CD8-positive, alpha-beta memory T cell (primary cell): ENCODE measurements around the gene VPS39. TPM values are rescaled to one million over a fixed set of nuclear protein-coding genes. Genes with fewer than 3 reads are reported as not detected.

Experiments used
- CTCF ChIA-PET: fragments of 350-600 bp; sonication (Branson Sonifier 250); formaldehyde crosslinking; loops from one replicate; lab custom pipeline; 2021; ENCODE audit warnings: antibody characterized with exemption; lab: Charles Lee
- POLR2A ChIA-PET: fragments of 350-600 bp; sonication (Branson Sonifier 250); formaldehyde crosslinking; loops from one replicate; lab custom pipeline; 2021; ENCODE audit warnings: antibody characterized with exemption; lab: Charles Lee
- DNase-seq, 5 donors: peaks; one replicate each; pipeline versions ENCODE4 v3.0.0 to v3.0.0-alpha.2; 2020 to 2022; ENCODE audit warnings: mixed read lengths in 1 of 5
- H3K27ac ChIP-seq: one replicate; pipeline ENCODE4 v1.7.0; 2013; ENCODE audit warnings: low read depth, mild to moderate bottlenecking, low read length, moderate library complexity
- H3K27me3 ChIP-seq: 2 replicates; pipeline ENCODE4 v1.7.0; 2013; ENCODE audit warnings: low read length, mild to moderate bottlenecking; ENCODE audit not compliant: insufficient read depth, poor library complexity, severe bottlenecking
- H3K36me3 ChIP-seq: 2 replicates; pipeline ENCODE4 v1.7.0; 2013; ENCODE audit warnings: mild to moderate bottlenecking, low read length, moderate library complexity; ENCODE audit not compliant: insufficient read depth
- H3K4me1 ChIP-seq: 2 replicates; pipeline ENCODE4 v1.7.0; 2013; ENCODE audit warnings: mild to moderate bottlenecking, low read length, moderate library complexity; ENCODE audit not compliant: insufficient read depth
- H3K4me3 ChIP-seq: 2 replicates; pipeline ENCODE4 v1.7.0; 2013; ENCODE audit warnings: mild to moderate bottlenecking, low read length
- H3K9me3 ChIP-seq: 2 replicates; pipeline ENCODE4 v1.7.0; 2013; ENCODE audit warnings: mild to moderate bottlenecking, low read length
- H3K27ac Mint-ChIP-seq, 8 donors: one replicate each; pipeline ENCODE4 v1.8.0; 2020 to 2021; ENCODE audit warnings: mixed read lengths in 8 of 8, mild to moderate bottlenecking in 6 of 8, inconsistent platforms in 3 of 8, moderate library complexity in 3 of 8
- H3K27me3 Mint-ChIP-seq, 2 donors: one replicate each; pipeline ENCODE4 v1.8.0; 2020 to 2021; ENCODE audit warnings: mixed read lengths in 2 of 2, mild to moderate bottlenecking in 1 of 2, moderate library complexity in 1 of 2
- H3K36me3 Mint-ChIP-seq, 3 donors: one replicate each; pipeline ENCODE4 v1.8.0; 2020 to 2021; ENCODE audit warnings: mixed read lengths in 3 of 3, inconsistent platforms in 1 of 3, mild to moderate bottlenecking in 1 of 3
- H3K4me1 Mint-ChIP-seq, 3 donors: one replicate each; pipeline ENCODE4 v1.8.0; 2020 to 2021; ENCODE audit warnings: mixed read lengths in 3 of 3, inconsistent platforms in 1 of 3, mild to moderate bottlenecking in 1 of 3
- H3K4me3 Mint-ChIP-seq, 7 donors: one replicate each; pipeline ENCODE4 v1.8.0; 2020 to 2021; ENCODE audit warnings: mixed read lengths in 7 of 7, mild to moderate bottlenecking in 6 of 7, moderate library complexity in 4 of 7, inconsistent platforms in 2 of 7
- H3K9me3 Mint-ChIP-seq, 5 donors: one replicate each; pipeline ENCODE4 v1.8.0; 2020 to 2022; ENCODE audit warnings: mixed read lengths in 5 of 5, mild to moderate bottlenecking in 3 of 5, moderate library complexity in 2 of 5, inconsistent platforms in 1 of 5
- polyA plus RNA-seq: library from polyadenylated mRNA; unstranded; fragments of 300-500 nt; fragmentation: Illumina TruSeq; gene quantifications from one replicate; pipeline ENCODE4 v1.2.3, GENCODE V29; 2021
- total RNA-seq, 2 experiments: library from RNA; stranded (reverse); gene quantifications; one replicate each; pipeline ENCODE4 v1.2.3, GENCODE V29; 2021

VPS39 gene
- total and polyA plus RNA-seq, 3 experiments from 2014 or later: 39.2 to 49.2 (median 45.5) TPM

DNA sequence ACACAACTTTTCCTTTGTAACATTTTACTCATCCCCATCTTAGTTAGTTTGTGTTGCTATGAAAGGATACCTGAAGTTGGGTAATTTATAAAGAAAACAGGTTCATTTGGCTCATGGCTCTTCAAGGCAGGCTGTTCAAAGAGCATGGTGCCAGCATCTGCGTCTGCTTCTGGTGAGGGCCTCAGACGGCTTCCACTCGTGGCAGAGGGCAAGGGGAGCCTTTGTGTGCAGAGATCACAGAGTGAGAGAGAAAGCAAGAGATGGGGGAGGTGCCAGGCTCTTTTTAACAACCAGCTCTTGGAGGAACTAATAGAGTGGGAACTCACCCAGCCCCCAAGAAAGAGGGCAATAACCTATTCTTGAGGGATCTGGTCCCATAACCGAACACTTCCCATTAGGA lies 74.7 kb downstream of the VPS39 start:
- no peak for DNase-seq
- ChIA-PET CTCF (no interaction called here), POLR2A (no interaction called here)
- H3K27ac ChIP-seq: no peak overlapping the region
- H3K4me3 ChIP-seq: no peak overlapping the region
- no peak overlapping the region for H3K27ac Mint-ChIP-seq
- no peaks in the 10 kb centered on the region for H3K4me1 Mint-ChIP-seq
- H3K4me3 Mint-ChIP-seq: no peak overlapping the region
- no peaks in the 10 kb centered on the region for H3K36me3 Mint-ChIP-seq
- no peaks in the 10 kb centered on the region for H3K9me3 ChIP-seq
- H3K4me1 ChIP-seq: no peaks in the 10 kb centered on the region
- H3K27me3 ChIP-seq: no peaks in the 10 kb centered on the region
- H3K27me3 Mint-ChIP-seq: peaks cover 7 to 45% of the 10 kb centered on the region in 2 donors
- H3K9me3 Mint-ChIP-seq: no peaks in the 10 kb centered on the region
- H3K36me3 ChIP-seq: no peaks in the 10 kb centered on the region

DNA sequence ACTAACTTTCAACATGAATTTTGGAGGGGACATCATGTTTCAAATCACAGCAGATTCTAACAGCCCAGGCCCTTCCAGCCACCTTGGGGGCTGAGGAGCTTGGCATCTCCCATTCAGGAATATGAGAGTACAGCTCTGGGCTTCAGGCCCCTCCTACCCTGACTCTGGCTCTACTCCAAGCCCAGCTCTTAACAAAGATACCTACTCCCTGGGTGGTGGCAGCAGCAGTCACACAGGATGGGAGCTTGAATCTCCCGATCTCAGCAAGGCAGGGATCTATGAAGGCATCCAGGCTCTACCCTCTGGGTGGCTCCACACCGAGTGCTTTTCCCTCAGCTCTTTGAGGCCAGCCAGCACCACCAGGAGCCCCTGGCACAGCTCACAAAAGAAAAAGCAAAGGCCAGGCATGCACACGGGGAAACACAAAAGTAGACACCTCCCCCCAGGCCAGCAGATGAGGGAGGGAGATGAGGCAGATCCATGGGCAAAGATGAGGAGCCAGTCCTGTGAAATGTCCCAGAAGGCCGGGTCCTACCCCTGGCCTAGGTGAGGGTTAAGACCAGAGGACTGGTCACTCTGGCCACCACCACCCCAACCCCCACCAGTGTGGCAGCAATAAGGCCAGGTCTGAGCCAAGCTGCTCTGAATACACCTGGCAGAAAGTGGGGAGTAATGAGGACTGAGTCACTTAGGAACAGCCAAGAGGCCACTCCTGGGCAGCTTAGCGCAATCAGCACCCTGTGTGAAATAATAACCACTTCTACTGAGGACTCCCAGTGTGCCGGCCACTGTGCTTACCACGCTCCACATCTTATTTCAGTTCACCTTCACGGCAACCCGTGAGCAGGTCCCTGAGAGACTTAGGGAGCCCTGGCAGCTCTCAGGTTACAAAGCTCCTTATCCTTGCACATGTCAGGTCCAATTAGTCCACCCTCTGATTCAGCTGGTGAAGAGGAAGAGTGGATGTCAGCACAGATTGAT lies 76.0 kb downstream of the VPS39 start:
- Histone ChIP-seq H3K36me3 (no peaks in the 10 kb centered on the region), H3K27me3 (no peaks in the 10 kb centered on the region), H3K4me3 (no peak overlapping the region), H3K27ac (no peak overlapping the region), H3K4me1 (no peaks in the 10 kb centered on the region), H3K9me3 (no peaks in the 10 kb centered on the region)
- Mint-ChIP-seq H3K27ac (no peak overlapping the region), H3K4me3 (no peak overlapping the region), H3K4me1 (no peaks in the 10 kb centered on the region), H3K9me3 (no peaks in the 10 kb centered on the region), H3K36me3 (no peaks in the 10 kb centered on the region), H3K27me3 (peaks cover 16 to 57% of the 10 kb centered on the region in 2 donors)
- no peak for DNase-seq
- CTCF ChIA-PET: no interaction called here
- POLR2A ChIA-PET: interaction anchor here (0.7 kb wide), 1 partner anchor 271 kb away, joined by 3 read pairs; no protein-coding TSS in a partner anchor

DNA sequence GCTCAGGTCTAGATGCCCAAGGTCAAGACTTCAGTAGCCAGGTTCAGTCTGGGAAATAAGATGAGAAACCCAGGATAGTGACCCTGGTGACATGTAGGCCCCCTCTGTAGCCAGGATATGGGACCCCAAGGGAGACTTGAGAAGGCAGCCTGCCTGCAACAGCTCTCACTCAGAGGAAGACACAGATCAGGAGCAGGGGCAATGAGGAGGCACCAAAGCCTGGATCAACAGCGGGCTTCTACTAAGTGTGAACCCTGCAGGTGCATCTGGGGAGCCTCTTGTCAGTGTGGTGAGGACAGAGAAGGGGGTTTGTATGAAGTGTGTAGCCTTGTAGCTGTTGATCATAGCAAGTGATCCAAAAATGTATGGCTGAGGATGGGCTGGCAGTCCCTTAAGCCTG lies 77.1 kb downstream of the VPS39 start:
- peaks cover 18 to 55% of the 10 kb centered on the region in 2 donors for H3K27me3 Mint-ChIP-seq
- no peaks in the 10 kb centered on the region for H3K9me3 Mint-ChIP-seq
- no peak for DNase-seq
- H3K36me3 Mint-ChIP-seq: no peaks in the 10 kb centered on the region
- Histone ChIP-seq H3K9me3 (no peaks in the 10 kb centered on the region), H3K27me3 (no peaks in the 10 kb centered on the region), H3K36me3 (no peaks in the 10 kb centered on the region), H3K4me1 (no peaks in the 10 kb centered on the region), H3K27ac (no peak overlapping the region), H3K4me3 (no peak overlapping the region)
- H3K4me3 Mint-ChIP-seq: no peak overlapping the region
- H3K27ac Mint-ChIP-seq: no peak overlapping the region
- ChIA-PET POLR2A (no interaction called here), CTCF (no interaction called here)
- no peaks in the 10 kb centered on the region for H3K4me1 Mint-ChIP-seq

DNA sequence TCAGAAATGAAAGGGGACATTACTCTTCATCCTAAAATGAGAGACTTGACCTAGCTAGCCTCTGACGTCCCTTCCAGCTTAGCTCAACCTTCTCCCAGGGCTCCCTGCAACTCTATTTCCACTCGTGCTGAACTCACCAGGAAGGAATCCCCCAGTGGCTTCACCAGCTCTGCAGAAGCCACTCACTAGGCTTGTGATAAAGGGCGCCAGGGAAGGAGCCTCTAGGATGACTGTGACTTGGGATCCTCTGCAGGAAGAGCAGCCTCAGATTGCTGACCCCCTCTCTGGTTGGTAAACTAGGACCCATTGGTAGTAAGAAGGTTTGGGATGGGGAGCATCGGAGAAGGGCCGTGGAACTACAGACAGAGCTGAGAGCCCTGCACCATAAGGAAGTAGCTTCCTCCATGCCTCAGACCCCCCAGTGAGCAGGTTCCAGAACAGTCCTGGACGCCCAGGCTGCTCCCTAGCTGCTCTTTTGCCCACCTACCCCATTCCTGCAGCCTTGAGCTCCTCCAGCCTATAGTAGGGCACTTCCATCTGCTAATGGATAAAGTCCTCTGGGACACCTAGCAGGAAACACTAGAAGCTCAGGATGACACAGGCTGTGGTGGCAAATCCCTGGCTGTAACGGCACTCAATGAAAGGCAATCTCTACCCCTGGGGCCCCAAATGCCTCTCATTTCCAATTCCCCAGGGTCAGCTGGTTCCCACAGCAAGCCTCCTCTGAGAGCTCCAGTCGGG lies 77.7 kb downstream of the VPS39 start:
- ChIA-PET CTCF (interaction anchor here (0.7 kb wide), 1 partner anchor 11 kb away, joined by 3 read pairs; no protein-coding TSS in a partner anchor), POLR2A (no interaction called here)
- DNase-seq: no peak
- Mint-ChIP-seq H3K4me3 (no peak overlapping the region), H3K9me3 (no peaks in the 10 kb centered on the region), H3K27me3 (peaks cover 18 to 52% of the 10 kb centered on the region in 2 donors), H3K27ac (peak overlapping the region in 1 of 8 donors; percentile 29), H3K4me1 (no peaks in the 10 kb centered on the region), H3K36me3 (no peaks in the 10 kb centered on the region)
- no peaks in the 10 kb centered on the region for H3K4me1 ChIP-seq
- no peak overlapping the region for H3K4me3 ChIP-seq
- H3K27me3 ChIP-seq: no peaks in the 10 kb centered on the region
- no peak overlapping the region for H3K27ac ChIP-seq
- H3K36me3 ChIP-seq: no peaks in the 10 kb centered on the region
- H3K9me3 ChIP-seq: no peaks in the 10 kb centered on the region

DNA sequence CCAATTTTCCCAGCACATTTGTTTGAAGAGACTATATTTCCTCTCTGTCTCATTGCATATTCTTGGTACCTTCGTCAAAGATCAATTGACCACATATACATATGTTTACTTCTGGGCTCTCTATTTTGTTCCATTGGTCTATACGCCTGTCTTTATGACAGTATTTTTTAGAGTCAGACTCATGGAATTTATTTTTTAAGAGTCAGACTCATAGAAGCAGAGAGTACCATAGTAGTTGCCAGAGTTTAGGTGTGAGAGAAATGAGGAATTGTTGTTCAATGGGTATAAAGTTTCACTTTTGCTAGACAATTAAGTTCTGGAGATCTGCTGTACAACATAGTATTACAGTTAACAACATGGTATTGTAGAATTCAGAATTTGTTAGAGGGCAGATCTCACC lies 78.7 kb downstream of the VPS39 start:
- no peak overlapping the region for H3K27ac Mint-ChIP-seq
- peaks cover 18 to 51% of the 10 kb centered on the region in 2 donors for H3K27me3 Mint-ChIP-seq
- H3K4me3 Mint-ChIP-seq: no peak overlapping the region
- no peaks in the 10 kb centered on the region for H3K4me1 Mint-ChIP-seq
- Histone ChIP-seq H3K9me3 (no peaks in the 10 kb centered on the region), H3K27ac (no peak overlapping the region), H3K4me3 (no peak overlapping the region), H3K27me3 (no peaks in the 10 kb centered on the region), H3K36me3 (no peaks in the 10 kb centered on the region), H3K4me1 (no peaks in the 10 kb centered on the region)
- H3K36me3 Mint-ChIP-seq: no peaks in the 10 kb centered on the region
- ChIA-PET POLR2A (no interaction called here), CTCF (no interaction called here)
- H3K9me3 Mint-ChIP-seq: no peaks in the 10 kb centered on the region
- DNase-seq: no peak

DNA sequence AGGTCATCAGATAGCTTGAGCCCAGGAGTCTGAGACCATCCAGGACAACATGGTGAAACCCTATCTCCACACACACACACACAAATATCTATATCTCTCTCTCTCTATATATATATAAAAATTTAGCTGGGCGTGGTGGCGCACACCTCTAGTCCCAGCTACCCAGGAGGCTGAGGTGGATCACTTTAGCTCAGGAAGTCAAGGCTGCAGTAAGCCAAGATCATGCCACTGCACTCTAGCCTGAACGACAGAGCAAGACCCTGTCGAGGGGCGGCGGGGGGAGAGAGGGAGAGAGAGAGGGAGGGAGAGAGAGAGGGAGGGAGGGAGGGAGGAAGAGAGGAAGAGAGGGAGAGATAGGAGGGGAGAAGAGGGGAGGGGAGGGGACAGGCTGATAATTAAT lies 79.6 kb downstream of the VPS39 start:
- Histone ChIP-seq H3K27ac (no peak overlapping the region), H3K27me3 (no peaks in the 10 kb centered on the region), H3K4me3 (no peak overlapping the region), H3K4me1 (no peaks in the 10 kb centered on the region), H3K36me3 (no peaks in the 10 kb centered on the region), H3K9me3 (no peaks in the 10 kb centered on the region)
- DNase-seq: no peak
- ChIA-PET CTCF (no interaction called here), POLR2A (no interaction called here)
- Mint-ChIP-seq H3K27ac (no peak overlapping the region), H3K27me3 (peaks cover 18 to 45% of the 10 kb centered on the region in 2 donors), H3K9me3 (no peaks in the 10 kb centered on the region), H3K4me1 (no peaks in the 10 kb centered on the region), H3K4me3 (no peak overlapping the region), H3K36me3 (no peaks in the 10 kb centered on the region)

DNA sequence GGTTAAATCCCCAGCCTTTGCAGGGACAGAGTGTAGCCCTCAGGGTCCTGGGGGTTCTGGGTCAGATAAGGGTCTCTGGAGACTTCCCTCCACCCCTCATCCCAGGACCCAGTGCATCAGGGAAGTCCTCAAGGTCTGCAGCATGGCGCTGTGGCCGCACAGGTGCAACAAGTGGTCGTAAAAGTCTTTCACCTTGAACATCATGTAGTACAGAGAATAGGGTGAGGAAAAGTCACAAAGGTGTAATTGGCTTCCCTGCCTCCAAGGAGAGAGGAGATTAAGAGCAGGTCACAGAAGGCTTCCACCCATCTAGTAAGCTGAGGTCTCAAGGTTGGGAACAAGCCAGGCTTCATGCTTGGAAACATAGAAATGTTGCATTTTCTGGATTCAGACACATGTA lies 84.6 kb downstream of the VPS39 start:
- POLR2A ChIA-PET: no interaction called here

DNA sequence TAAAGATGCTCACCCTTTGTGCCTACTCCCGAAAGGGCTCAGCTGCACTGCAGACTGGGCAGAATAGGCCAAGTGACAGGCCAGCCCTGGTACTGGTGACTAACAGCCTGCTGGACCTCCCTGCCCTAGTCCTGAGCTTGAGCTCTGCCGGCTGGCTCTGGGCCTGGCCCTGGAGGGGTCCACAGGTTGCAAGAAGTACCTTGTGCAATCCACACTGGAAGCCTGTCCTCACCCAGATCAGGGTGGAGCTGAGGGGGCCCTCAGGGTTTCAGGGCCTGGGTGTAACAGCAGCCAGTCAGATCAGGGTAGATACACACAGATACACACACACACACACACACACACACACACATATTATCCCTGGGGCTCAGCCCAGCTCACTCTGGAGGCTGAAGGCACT lies 86.4 kb downstream of the VPS39 start:
- H3K4me1 ChIP-seq: no peaks in the 10 kb centered on the region
- H3K36me3 ChIP-seq: no peaks in the 10 kb centered on the region
- Mint-ChIP-seq H3K27me3 (peaks cover 3 to 6% of the 10 kb centered on the region in 2 donors), H3K4me3 (no peak overlapping the region), H3K9me3 (no peaks in the 10 kb centered on the region), H3K4me1 (no peaks in the 10 kb centered on the region), H3K36me3 (no peaks in the 10 kb centered on the region), H3K27ac (no peak overlapping the region)
- no peak overlapping the region for H3K4me3 ChIP-seq
- ChIA-PET POLR2A (no interaction called here), CTCF (no interaction called here)
- H3K27me3 ChIP-seq: no peaks in the 10 kb centered on the region
- H3K27ac ChIP-seq: no peak overlapping the region
- DNase-seq: no peak
- H3K9me3 ChIP-seq: no peaks in the 10 kb centered on the region

More for the DNA sequence above, 84.6 kb downstream of the VPS39 start:
- H3K9me3 Mint-ChIP-seq: no peaks in the 10 kb centered on the region
- no peaks in the 10 kb centered on the region for H3K36me3 ChIP-seq
- no peak overlapping the region for H3K4me3 Mint-ChIP-seq
- no peaks in the 10 kb centered on the region for H3K4me1 Mint-ChIP-seq
- H3K9me3 ChIP-seq: no peaks in the 10 kb centered on the region
- peaks cover 13 to 18% of the 10 kb centered on the region in 2 donors for H3K27me3 Mint-ChIP-seq
- no peaks in the 10 kb centered on the region for H3K36me3 Mint-ChIP-seq
- no peaks in the 10 kb centered on the region for H3K4me1 ChIP-seq
- DNase-seq: no peak
- no peak overlapping the region for H3K4me3 ChIP-seq
- CTCF ChIA-PET: no interaction called here
- no peaks in the 10 kb centered on the region for H3K27me3 ChIP-seq
- H3K27ac Mint-ChIP-seq: no peak overlapping the region
- H3K27ac ChIP-seq: no peak overlapping the region
